Brain microvascular endothelial cell (primary cell): Measurements from ENCODE around the gene SLC25A25.
"Not testable (repeated sequence)": the region's sequence is repeated elsewhere in the genome, so short reads cannot be mapped to it uniquely, and the experiment has no call there.

Experiments used
- DNase-seq: peaks from one replicate; pipeline ENCODE4 v3.0.0-alpha.2; 2020
- H3K27ac ChIP-seq: fragments of 250-450 bp; sonication (Bioruptor Pico); 2 replicates; pipeline ENCODE4 v1.5.1; 2020; ENCODE audit warnings: mild to moderate bottlenecking, moderate library complexity
- H3K27me3 ChIP-seq: fragments of 250-450 bp; sonication (Bioruptor Pico); replicated peaks from 2 replicates; pipeline ENCODE4 v1.5.1; 2020; ENCODE audit warnings: mild to moderate bottlenecking
- H3K36me3 ChIP-seq: fragments of 250-450 bp; sonication (Bioruptor Pico); replicated peaks from 2 replicates; pipeline ENCODE4 v1.5.1; 2020; ENCODE audit warnings: mild to moderate bottlenecking
- H3K4me3 ChIP-seq: 2 replicates; pipeline ENCODE4 v1.5.1; 2011; ENCODE audit warnings: low read depth, mild to moderate bottlenecking, control low read depth, low read length, moderate library complexity
- in situ Hi-C: cut with HindIII; loops from 2 replicates; pipeline ENCODE4 v1.10.0; 2017; ENCODE audit warnings: low sequenced_read_pairs, low pct_ligation_motif_present
- TF ChIP-seq, protein P1 (sequence below): IDR thresholded peaks from 2 replicates; pipeline ENCODE4 v1.5.1; 2011; ENCODE audit warnings: low read depth, mild to moderate bottlenecking, moderate library complexity, low read length, control low read depth, inconsistent platforms; ENCODE audit errors: missing control alignments

Gene SLC25A25

DNA sequence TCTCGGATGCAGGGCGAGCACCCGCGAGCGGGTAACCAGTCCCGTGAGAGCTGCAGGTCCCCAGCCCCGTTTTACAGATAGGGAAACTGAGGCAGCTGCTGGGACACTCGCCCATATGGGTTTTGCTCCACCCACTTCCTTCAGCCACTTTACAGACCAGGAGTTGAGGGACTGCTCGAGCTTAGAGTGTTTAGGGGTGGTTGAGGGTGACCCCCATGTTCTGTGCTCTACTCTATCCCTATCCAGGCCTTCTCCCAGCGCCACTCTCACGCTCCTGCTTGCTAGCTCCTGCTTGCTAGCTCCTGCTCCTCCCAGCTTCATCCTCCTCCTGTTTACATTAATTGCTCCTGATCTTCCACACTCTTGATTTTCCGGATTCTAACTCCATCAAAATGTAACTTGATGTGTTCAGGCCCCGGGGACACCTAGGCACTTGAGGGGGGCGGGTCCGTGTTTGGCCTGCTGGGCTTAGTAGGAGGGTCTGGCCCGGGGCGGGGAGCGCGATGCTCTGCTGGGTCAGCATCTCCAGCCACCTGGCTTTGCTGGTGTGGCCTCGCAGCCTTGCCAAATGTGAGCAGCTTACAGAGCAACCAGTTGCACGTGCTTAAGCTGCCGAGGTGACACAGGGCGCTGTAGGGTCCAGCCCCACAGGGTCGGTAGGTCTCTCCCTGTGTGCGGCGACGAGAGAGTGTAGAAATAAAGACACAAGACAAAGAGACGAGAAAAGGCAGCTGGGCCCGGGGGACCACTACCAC lies 61.0 kb downstream of the SLC25A25 start:
- H3K4me3 ChIP-seq = peak overlapping the region; percentile 87
- peaks cover 7% of the 10 kb centered on the region for H3K36me3 ChIP-seq
- no peak for DNase-seq
- peaks cover 2% of the 10 kb centered on the region for H3K27me3 ChIP-seq
- TF ChIP-seq, protein P1, sequence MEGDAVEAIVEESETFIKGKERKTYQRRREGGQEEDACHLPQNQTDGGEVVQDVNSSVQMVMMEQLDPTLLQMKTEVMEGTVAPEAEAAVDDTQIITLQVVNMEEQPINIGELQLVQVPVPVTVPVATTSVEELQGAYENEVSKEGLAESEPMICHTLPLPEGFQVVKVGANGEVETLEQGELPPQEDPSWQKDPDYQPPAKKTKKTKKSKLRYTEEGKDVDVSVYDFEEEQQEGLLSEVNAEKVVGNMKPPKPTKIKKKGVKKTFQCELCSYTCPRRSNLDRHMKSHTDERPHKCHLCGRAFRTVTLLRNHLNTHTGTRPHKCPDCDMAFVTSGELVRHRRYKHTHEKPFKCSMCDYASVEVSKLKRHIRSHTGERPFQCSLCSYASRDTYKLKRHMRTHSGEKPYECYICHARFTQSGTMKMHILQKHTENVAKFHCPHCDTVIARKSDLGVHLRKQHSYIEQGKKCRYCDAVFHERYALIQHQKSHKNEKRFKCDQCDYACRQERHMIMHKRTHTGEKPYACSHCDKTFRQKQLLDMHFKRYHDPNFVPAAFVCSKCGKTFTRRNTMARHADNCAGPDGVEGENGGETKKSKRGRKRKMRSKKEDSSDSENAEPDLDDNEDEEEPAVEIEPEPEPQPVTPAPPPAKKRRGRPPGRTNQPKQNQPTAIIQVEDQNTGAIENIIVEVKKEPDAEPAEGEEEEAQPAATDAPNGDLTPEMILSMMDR = no peak
- in situ Hi-C loops = no loop called here
- no peak overlapping the region for H3K27ac ChIP-seq

DNA sequence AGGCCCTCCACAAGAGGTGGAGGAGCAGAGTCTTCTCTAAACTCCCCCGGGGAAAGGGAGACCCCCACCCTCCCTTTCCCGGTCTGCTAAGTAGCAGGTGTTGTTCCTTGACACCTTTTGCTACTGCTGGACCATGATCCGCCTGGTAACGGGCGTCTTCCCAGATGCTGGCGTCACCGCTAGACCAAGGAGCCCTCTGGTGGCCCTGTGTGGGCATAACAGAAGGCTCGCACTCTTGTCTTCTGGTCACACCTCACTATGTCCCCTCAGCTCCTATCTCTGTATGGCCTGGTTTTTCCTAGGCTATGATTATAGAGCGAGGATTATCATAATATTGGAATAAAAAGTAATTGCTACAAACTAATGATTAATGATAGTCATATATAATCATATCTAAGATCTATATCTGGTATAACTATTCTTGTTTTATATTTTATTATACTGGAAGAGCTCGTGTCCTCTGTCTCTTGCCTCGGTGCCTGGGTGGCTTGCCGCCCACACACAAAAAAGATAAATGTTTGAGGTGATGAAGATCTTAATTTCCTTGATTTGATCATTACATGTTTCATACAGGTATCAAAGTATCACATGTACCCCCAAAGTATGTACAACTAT lies 62.1 kb downstream of the SLC25A25 start:
- H3K36me3 ChIP-seq, H3K27me3 ChIP-seq, H3K4me3 ChIP-seq, in situ Hi-C loops, H3K27ac ChIP-seq: not testable (repeated sequence)
- peak; percentile 62 for DNase-seq

- DNase-seq, H3K36me3 ChIP-seq, H3K4me3 ChIP-seq, H3K27ac ChIP-seq, H3K27me3 ChIP-seq, in situ Hi-C loops: not testable (repeated sequence)
Measured at GRCh38 chr9:128130651-128131050, 62.6 kb downstream of the SLC25A25 start.

DNA sequence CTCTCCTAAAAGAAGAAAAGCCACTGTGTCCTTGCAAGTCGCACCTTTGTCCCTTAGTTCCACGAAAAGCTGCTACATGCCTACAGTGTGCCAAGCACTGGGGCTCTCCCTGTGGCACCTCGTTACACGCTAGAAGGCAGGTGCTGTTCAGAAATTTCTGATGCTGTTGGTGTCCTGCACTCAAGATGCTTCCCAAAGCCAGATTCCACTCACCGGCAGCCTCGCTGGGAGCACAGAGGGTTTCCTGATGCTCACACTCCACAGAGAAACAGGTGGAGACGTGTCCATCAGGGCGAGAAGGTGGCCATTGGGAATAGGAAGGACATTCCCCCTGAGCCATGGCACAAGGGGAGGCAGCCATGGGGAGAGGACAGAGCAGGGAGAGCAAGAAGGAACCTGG lies 63.3 kb downstream of the SLC25A25 start:
- H3K36me3 ChIP-seq, H3K4me3 ChIP-seq, DNase-seq, H3K27me3 ChIP-seq, in situ Hi-C loops, H3K27ac ChIP-seq: not testable (repeated sequence)

- H3K36me3 ChIP-seq, H3K27ac ChIP-seq, H3K4me3 ChIP-seq, DNase-seq, H3K27me3 ChIP-seq, in situ Hi-C loops: not testable (repeated sequence)
Measured at GRCh38 chr9:128132139-128132538, 64.1 kb downstream of the SLC25A25 start.

GRCh38 chr9:128135561-128135960 lies 67.5 kb downstream of the SLC25A25 start:
- H3K4me3 ChIP-seq, H3K36me3 ChIP-seq, H3K27me3 ChIP-seq, H3K27ac ChIP-seq, in situ Hi-C loops, DNase-seq: not testable (repeated sequence)

- in situ Hi-C loops = no loop called here
- TF ChIP-seq, protein P1 = no peak
Measured at GRCh38 chr9:128136816-128137793, 69.1 kb downstream of the SLC25A25 start.

DNA sequence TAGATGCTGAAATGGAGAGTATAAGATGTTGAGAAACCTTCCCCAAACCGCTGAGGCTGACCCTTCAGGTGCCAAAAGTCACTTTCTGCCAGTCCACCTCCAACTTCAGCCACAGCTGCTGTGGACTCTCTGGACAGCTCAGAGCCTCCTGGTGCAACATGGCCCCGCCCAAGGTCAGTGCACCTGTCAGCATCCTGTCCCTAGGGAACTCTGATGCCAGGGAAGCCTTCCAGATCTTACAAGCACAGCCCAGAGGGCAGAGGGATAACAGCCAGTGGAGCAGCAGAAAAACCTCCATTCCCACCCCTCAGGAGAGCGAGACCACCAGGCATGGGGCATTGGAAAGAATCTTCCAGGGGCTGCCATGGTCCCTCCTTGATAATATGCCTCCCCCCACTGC lies 70.0 kb downstream of the SLC25A25 start:
- peaks cover 2% of the 10 kb centered on the region for H3K27me3 ChIP-seq
- no peak overlapping the region for H3K27ac ChIP-seq
- in situ Hi-C loops = no loop called here
- H3K36me3 ChIP-seq = no peaks in the 10 kb centered on the region
- DNase-seq = no peak
- TF ChIP-seq, protein P1 = no peak
- no peak overlapping the region for H3K4me3 ChIP-seq

More at GRCh38 chr9:128136816-128137793, 69.1 kb downstream of the SLC25A25 start:
- Histone ChIP-seq H3K27me3 (peaks cover 2% of the 10 kb centered on the region), H3K27ac (no peak overlapping the region), H3K4me3 (no peak overlapping the region), H3K36me3 (no peaks in the 10 kb centered on the region)
- DNase-seq = peak; percentile 56
